K562 (cell line): ENCODE measurements around the gene RAP1GAP2. TPM values are rescaled to one million over a fixed set of nuclear protein-coding genes. Genes with fewer than 3 reads are reported as not detected.

Experiments used
- ATAC-seq: fragments of 200-7000 bp; cut with Tn5 transposase; 3 replicates; pipeline ENCODE4 v1.9.1; 2020; ENCODE audit warnings: moderate library complexity
- BruUV-seq: library from RNA; stranded (reverse); fragments of 400-500 nt; replicated peaks from 2 replicates; lab custom pipeline; 2021; lab: Mats Ljungman, UMichigan
- CTCF ChIA-PET: fragments of 300-600 bp; formaldehyde crosslinking; extraction: SDS; loops from one replicate; lab custom pipeline; 2021; ENCODE audit warnings: low intra/inter-chr PET ratio; lab: Yijun Ruan, JAX
- POLR2A ChIA-PET: fragments of 300-600, 350-650 bp; sonication (Branson Sonifier 250); formaldehyde crosslinking; extraction: SDS; loops from one replicate; lab custom pipeline; 2021; ENCODE audit warnings: antibody characterized with exemption, inconsistent platforms; lab: Yijun Ruan, JAX
- DNase-seq, 4 experiments: peaks; one replicate each; pipeline versions ENCODE4 v3.0.0 to v3.0.0-alpha.2; 2011 to 2018; ENCODE audit warnings: low spot score in 3 of 4, mixed read lengths in 3 of 4; ENCODE audit errors: extremely low read depth in 1 of 4
- FAIRE-seq: peaks from 2 replicates; lab custom pipeline; 2011; peaks lifted over from hg19 to GRCh38; lab: Jason Lieb, UNC
- H2AFZ ChIP-seq: 2 replicates; pipeline ENCODE4 v1.6.0; 2011; ENCODE audit warnings: low read depth, low read length, control low read depth, inconsistent platforms
- H3K27ac ChIP-seq: fragments of 200-600 bp; 3 replicates; pipeline ENCODE4 v1.8.0; 2011; ENCODE audit warnings: low read depth, mild to moderate bottlenecking, control low read depth, inconsistent platforms, low read length, moderate library complexity, mixed read lengths; ENCODE audit errors: extremely low read depth
- H3K27me3 ChIP-seq, 2 experiments: fragments of 300-600 bp in 1 of 2; 2 replicates in 1 of 2; 3 replicates in 1 of 2; pipeline versions ENCODE4 v1.6.0 to v1.8.0; 2011; ENCODE audit warnings: inconsistent platforms in 2 of 2, low read length in 2 of 2, mild to moderate bottlenecking in 1 of 2, mixed read lengths in 1 of 2, moderate library complexity in 1 of 2; ENCODE audit not compliant: control insufficient read depth in 2 of 2, insufficient read depth in 2 of 2
- H3K36me3 ChIP-seq: fragments of 300-600 bp; 3 replicates; pipeline ENCODE4 v1.8.0; 2011; ENCODE audit warnings: mild to moderate bottlenecking, low read length, inconsistent platforms; ENCODE audit not compliant: control insufficient read depth, insufficient read depth
- H3K4me1 ChIP-seq, 2 experiments: fragments of 200-600 bp in 1 of 2; replicated peaks in 1 of 2; 2 replicates in 1 of 2; 3 replicates in 1 of 2; pipeline versions ENCODE4 v1.5.1 to v1.8.0; 2011; ENCODE audit warnings: inconsistent platforms in 2 of 2, low read length in 2 of 2, mild to moderate bottlenecking in 1 of 2, mixed read lengths in 1 of 2, moderate library complexity in 1 of 2; ENCODE audit not compliant: control insufficient read depth in 2 of 2, insufficient read depth in 2 of 2
- H3K4me2 ChIP-seq: 2 replicates; pipeline ENCODE4 v1.6.1; 2011; ENCODE audit warnings: low read length, control low read depth, inconsistent platforms, mixed read lengths; ENCODE audit not compliant: insufficient read depth
- H3K4me3 ChIP-seq: fragments of 200-600 bp; sonication (generic), shearing (Covaris generic); 2 replicates; pipeline ENCODE4 v1.5.1; 2016; ENCODE audit warnings: control low read depth, inconsistent platforms
- H3K79me2 ChIP-seq: fragments of 200-600 bp; 3 replicates; pipeline ENCODE4 v1.8.0; 2011; ENCODE audit warnings: low read length, inconsistent platforms; ENCODE audit not compliant: control insufficient read depth, insufficient read depth
- H3K9ac ChIP-seq, 2 experiments: 2 replicates each; pipeline versions ENCODE4 v1.6.0 to v1.6.1; 2011; ENCODE audit warnings: low read depth in 2 of 2, low read length in 2 of 2, control low read depth in 1 of 2, inconsistent platforms in 1 of 2, mild to moderate bottlenecking in 1 of 2, mixed read lengths in 1 of 2; ENCODE audit not compliant: insufficient read depth in 1 of 2
- H3K9me1 ChIP-seq: one replicate; pipeline ENCODE4 v1.6.0; 2011; ENCODE audit warnings: inconsistent platforms, mild to moderate bottlenecking, low read length, moderate library complexity; ENCODE audit not compliant: control insufficient read depth, insufficient read depth
- H3K9me3 ChIP-seq: replicated peaks from 2 replicates; pipeline ENCODE4 v1.5.1; 2011; ENCODE audit warnings: low read depth, low read length, inconsistent platforms; ENCODE audit not compliant: control insufficient read depth, insufficient read depth
- H4K20me1 ChIP-seq: replicated peaks from 2 replicates; pipeline ENCODE4 v1.6.1; 2011; ENCODE audit warnings: low read length, inconsistent platforms, mixed read lengths; ENCODE audit not compliant: control insufficient read depth, insufficient read depth
- CTBP1 ChIP-seq: fragments of 450-650 bp; IDR thresholded peaks from 2 replicates; pipeline ENCODE4 v1.6.1; 2016; ENCODE audit warnings: borderline replicate concordance
- E2F6 ChIP-seq, 2 experiments: IDR thresholded peaks; 2 replicates each; pipeline ENCODE4 v1.6.1; 2011; ENCODE audit warnings: borderline replicate concordance in 1 of 2, control low read depth in 1 of 2, low read depth in 1 of 2, low read length in 1 of 2, mild to moderate bottlenecking in 1 of 2, mixed read lengths in 1 of 2, moderate library complexity in 1 of 2; ENCODE audit not compliant: insufficient read depth in 1 of 2, insufficient read length in 1 of 2, poor library complexity in 1 of 2, severe bottlenecking in 1 of 2; ENCODE audit errors: extremely low read depth in 1 of 2
- NFATC3 ChIP-seq: fragments of 450-650 bp; IDR thresholded peaks from 2 replicates; pipeline ENCODE4 v1.6.1; 2017; ENCODE audit warnings: mild to moderate bottlenecking
- SPI1 ChIP-seq: IDR thresholded peaks from 2 replicates; pipeline ENCODE4 v1.6.1; 2011; ENCODE audit warnings: low read depth, low read length, control low read depth, borderline replicate concordance
- WGBS: fragments of 100-300 bp; shearing (Covaris generic); methylation state at CpG from one replicate; pipeline ENCODE4 v1.1.6; 2016; ENCODE audit warnings: low coverage, mixed read lengths; ENCODE audit not compliant: insufficient coverage; ENCODE audit errors: missing lambda C conversion rate; 5-methylcytosine and 5-hydroxymethylcytosine counted together
- in situ Hi-C: fragments of 300-500 bp; cut with MboI; formaldehyde crosslinking; loops from 4 replicates; pipeline ENCODE4 v1.15.0; 2018; ENCODE audit warnings: inconsistent platforms, mixed read lengths
- intact Hi-C: fragments of 100-400 bp; cut with micrococcal nuclease; formaldehyde crosslinking; loops from 2 replicates; pipeline ENCODE4 v1.14.2; 2022
- polyA plus RNA-seq, 8 experiments: library from polyadenylated mRNA; depleted of rRNA in 4 of 8; stranded (reverse) in 5 of 8; unstranded in 3 of 8; fragments of >200 nt; fragmentation: Nextera tagmentation in 2 of 8; fragmentation: Illumina TruSeq in 1 of 8; extraction: Ambion mirVana in 2 of 8; extraction: Trizol in 1 of 8; gene quantifications; 2 replicates each; pipeline versions ENCODE4 v1.2.1 to v1.2.3, GENCODE V29; 2011 to 2014; ENCODE audit warnings: inconsistent platforms in 1 of 8, missing spikeins in 1 of 8
- total RNA-seq, 7 experiments: library from RNA; depleted of rRNA in 6 of 7; stranded (reverse); fragments of >200 nt in 6 of 7; fragmentation: Illumina TruSeq in 2 of 7; extraction: Trizol in 2 of 7; gene quantifications; 2 replicates each; pipeline versions ENCODE4 v1.2.1 to v1.2.3, GENCODE V29; 2011 to 2021; ENCODE audit warnings: low replicate concordance in 1 of 7

Gene RAP1GAP2
- total and polyA plus RNA-seq, 9 of the 15 experiments (the other 6 are each of a cell fraction or from before 2014, with no cell fraction given): 0.01 to 1.3 (median 0.42) TPM; not detected in 1

- Histone ChIP-seq H3K4me3 (no peak overlapping the region), H3K27ac (no peak overlapping the region), H3K4me1 (no peaks in the 10 kb centered on the region), H3K9me1 (no peaks in the 10 kb centered on the region), H3K4me2 (no peak overlapping the region), H3K36me3 (no peaks in the 10 kb centered on the region), H2AFZ (no peak overlapping the region), H3K9ac (no peak overlapping the region), H4K20me1 (no peaks in the 10 kb centered on the region), H3K27me3 (peaks cover 0 to 25% of the 10 kb centered on the region in 2 experiments; a peak in 4 of 5 replicates), H3K9me3 (no peaks in the 10 kb centered on the region), H3K79me2 (no peaks in the 10 kb centered on the region)
- POLR2A ChIA-PET: interaction anchor here (0.6 to 0.7 kb wide), 2 partner anchors 152 to 309 kb away, joined by 3 to 4 read pairs; no protein-coding TSS in a partner anchor
- ATAC-seq (no peak), FAIRE-seq (no peak), DNase-seq (no peak)
- in situ Hi-C loops (no loop called here), intact Hi-C loops (no loop called here)
- no peak for TF ChIP-seq SPI1
- CTCF ChIA-PET: no interaction called here
- WGBS: 0% methylated on average over 3 of the region's 3 CpGs
- BruUV-seq: no TSS peak
Observed at GRCh38 chr17:2865228-2865627, 69.0 kb downstream of the RAP1GAP2 start.

- Histone ChIP-seq H3K9ac (no peak overlapping the region), H4K20me1 (no peaks in the 10 kb centered on the region)
- TF ChIP-seq E2F6 (IDR thresholded peaks at IDR 0.05; ENCODE audit: borderline replicate concordance in 1 of 2, extremely low read depth in 1 of 2, insufficient read depth in 1 of 2, insufficient read length in 1 of 2, low read depth in 1 of 2, low read length in 1 of 2, poor library complexity in 1 of 2, severe bottlenecking in 1 of 2): no peak
- no peak for TF ChIP-seq CTBP1
- no peak for TF ChIP-seq NFATC3
- TF ChIP-seq, all 486 proteins: peak for 0
- Histone ChIP-seq H3K36me3 (no peaks in the 10 kb centered on the region), H3K27ac (no peak overlapping the region), H3K27me3 (peaks cover 0 to 25% of the 10 kb centered on the region in 2 experiments; a peak in 4 of 5 replicates), H2AFZ (no peak overlapping the region), H3K9me1 (no peaks in the 10 kb centered on the region), H3K4me1 (no peaks in the 10 kb centered on the region), H3K79me2 (no peaks in the 10 kb centered on the region), H3K9me3 (no peaks in the 10 kb centered on the region), H3K4me2 (no peak overlapping the region), H3K4me3 (no peak overlapping the region)
- no peak for FAIRE-seq
- in situ Hi-C loops (no loop called here), intact Hi-C loops (no loop called here)
- POLR2A ChIA-PET: no interaction called here
- no TSS peak for BruUV-seq
- ATAC-seq: no peak
- no peak for DNase-seq
- 1% methylated on average over 22 of the region's 23 CpGs for WGBS
- CTCF ChIA-PET: no interaction called here
Observed at GRCh38 chr17:2867441-2868424, 71.5 kb downstream of the RAP1GAP2 start.
